Measurements from ENCODE around the gene RSPO4. TPM values are rescaled to one million over a fixed set of nuclear protein-coding genes. Genes with fewer than 3 reads are reported as not detected.

The RSPO4 gene
- total and polyA plus RNA-seq, 2 of the 13 experiments (the other 11 are each of a cell fraction or from before 2014, with no cell fraction given), result not detected

- BruUV-seq (replicated peaks), result no TSS peak
- Histone ChIP-seq H3K27ac (ENCODE audit: extremely low read length, insufficient read depth, low read length) (no peak overlapping the region), H3K4me2 (ENCODE audit: low read depth, low read length) (no peak overlapping the region), H3K36me3 (replicated peaks in 1 of 2; ENCODE audit: control insufficient read depth in 1 of 2, insufficient read depth in 2 of 2, low read length in 2 of 2) (no peaks in the 10 kb centered on the region), H3K27me3 (ENCODE audit: control insufficient read depth in 1 of 2, insufficient read depth in 2 of 2, low read length in 2 of 2) (peaks cover 1 to 9% of the 10 kb centered on the region in 2 experiments; a peak in 1 of 5 replicates), H3K4me1 (ENCODE audit: insufficient read depth, low read length) (peaks cover 17% of the 10 kb centered on the region), H4K20me1 (ENCODE audit: insufficient read depth, low read length) (no peaks in the 10 kb centered on the region), H3K4me3 (replicated peaks in 1 of 3; ENCODE audit: insufficient read depth in 1 of 3, low read depth in 2 of 3, low read length in 3 of 3) (no peak overlapping the region), H3K9me3 (ENCODE audit: low read length) (no peaks in the 10 kb centered on the region), H2AFZ (ENCODE audit: low read length) (no peak overlapping the region), H3K79me2 (ENCODE audit: insufficient read depth, low read length) (no peaks in the 10 kb centered on the region), H3K9ac (ENCODE audit: insufficient read depth, low read depth, low read length) (no peak overlapping the region)
- DNase-seq (ENCODE audit: low spot score) (no peak), FAIRE-seq (no peak), ATAC-seq (no peak)
- ChIA-PET CTCF (ENCODE audit: low intra/inter-chr PET ratio, low total read pairs) (no interaction called here), POLR2A (no interaction called here)
- TF ChIP-seq ARHGAP35 (CRISPR knock-in tag; IDR thresholded peaks at IDR 0.05; ENCODE audit: borderline replicate concordance) (no peak), NPAS2 (CRISPR knock-in tag; IDR thresholded peaks at IDR 0.05; ENCODE audit: borderline replicate concordance) (no peak), AHR (CRISPR knock-in tag; IDR thresholded peaks at IDR 0.05) (no peak), CENPT (CRISPR knock-in tag; IDR thresholded peaks at IDR 0.05; ENCODE audit: low read depth) (no peak), FOXK2 (IDR thresholded peaks at IDR 0.05) (no peak)
- TF ChIP-seq, protein P1, sequence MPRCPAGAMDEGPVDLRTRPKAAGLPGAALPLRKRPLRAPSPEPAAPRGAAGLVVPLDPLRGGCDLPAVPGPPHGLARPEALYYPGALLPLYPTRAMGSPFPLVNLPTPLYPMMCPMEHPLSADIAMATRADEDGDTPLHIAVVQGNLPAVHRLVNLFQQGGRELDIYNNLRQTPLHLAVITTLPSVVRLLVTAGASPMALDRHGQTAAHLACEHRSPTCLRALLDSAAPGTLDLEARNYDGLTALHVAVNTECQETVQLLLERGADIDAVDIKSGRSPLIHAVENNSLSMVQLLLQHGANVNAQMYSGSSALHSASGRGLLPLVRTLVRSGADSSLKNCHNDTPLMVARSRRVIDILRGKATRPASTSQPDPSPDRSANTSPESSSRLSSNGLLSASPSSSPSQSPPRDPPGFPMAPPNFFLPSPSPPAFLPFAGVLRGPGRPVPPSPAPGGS (CRISPR knock-in tag; IDR thresholded peaks at IDR 0.05), result no peak
- WGBS (ENCODE audit: low lambda C conversion rate), result 0% methylated on average over 3 of the region's 3 CpGs
- intact Hi-C loops (cut with micrococcal nuclease; ENCODE audit: unreplicated experiment) (no loop called here), in situ Hi-C loops (cut with HindIII; ENCODE audit: extremely low pct_ligation_motif_present, low pct_unique_long_range_greater_than_20kb) (no loop called here)
Measured at GRCh38 chr20:909641-910040, 92.5 kb downstream of the RSPO4 start.

Other genes starting within 250 kb of the RSPO4 start
- not detected in 2 replicates for gene SLC52A3, start 233.8 kb downstream of the RSPO4 start, total RNA-seq (2016; rRNA removed; fragmentation: Illumina TruSeq; extraction: Trizol)
- 0.03 TPM in 1 of 2 replicates, not detected in the other for gene SLC52A3, start 233.8 kb downstream of the RSPO4 start, polyA plus RNA-seq (2011; rRNA removed)
- 1.7 and 1.9 TPM in 2 replicates for gene FAM110A, start 168.6 kb downstream of the RSPO4 start, total RNA-seq (2016; rRNA removed; fragmentation: Illumina TruSeq; extraction: Trizol)
- gene FAM110A, start 168.6 kb downstream of the RSPO4 start, polyA plus RNA-seq (2011; rRNA removed), result 1.9 and 2.0 TPM in 2 replicates
- not detected in 2 replicates for gene ANGPT4, start 86.0 kb downstream of the RSPO4 start, total RNA-seq (2016; rRNA removed; fragmentation: Illumina TruSeq; extraction: Trizol)
- not detected in 2 replicates for gene ANGPT4, start 86.0 kb downstream of the RSPO4 start, polyA plus RNA-seq (2011; rRNA removed)
- 86.0 and 113 TPM in 2 replicates for gene PSMF1, start 116.3 kb upstream of the RSPO4 start, total RNA-seq (2016; rRNA removed; fragmentation: Illumina TruSeq; extraction: Trizol)
- 82.5 and 90.6 TPM in 2 replicates for gene PSMF1, start 116.3 kb upstream of the RSPO4 start, polyA plus RNA-seq (2011; rRNA removed)
- gene TMEM74B, start 182.7 kb upstream of the RSPO4 start, total RNA-seq (2016; rRNA removed; fragmentation: Illumina TruSeq; extraction: Trizol), result 2.9 and 4.7 TPM in 2 replicates
- gene TMEM74B, start 182.7 kb upstream of the RSPO4 start, polyA plus RNA-seq (2011; rRNA removed), result 18.4 and 25.0 TPM in 2 replicates
- 0.20 TPM in 2 replicates for gene C20orf202, start 201.1 kb upstream of the RSPO4 start, total RNA-seq (2016; rRNA removed; fragmentation: Illumina TruSeq; extraction: Trizol)
- 0.91 and 1.2 TPM in 2 replicates for gene C20orf202, start 201.1 kb upstream of the RSPO4 start, polyA plus RNA-seq (2011; rRNA removed)
- not detected in 2 replicates for gene RAD21L1, start 223.7 kb upstream of the RSPO4 start, total RNA-seq (2016; rRNA removed; fragmentation: Illumina TruSeq; extraction: Trizol)
- not detected in 2 replicates for gene RAD21L1, start 223.7 kb upstream of the RSPO4 start, polyA plus RNA-seq (2011; rRNA removed)